Retina (tissue), 1 donor: ENCODE data around the gene RELT.

Source experiments
- DNase-seq: peaks from one replicate; pipeline ENCODE4 v3.0.0-alpha.2; 2016

The RELT gene

GRCh38 chr11:73439002-73439843 lies 63.0 kb downstream of the RELT start:
- DNase-seq: peak; percentile 23

GRCh38 chr11:73445980-73446379 lies 69.8 kb downstream of the RELT start:
- no peak for DNase-seq

- DNase-seq: no peak
Observed at GRCh38 chr11:73446766-73447165, 70.6 kb downstream of the RELT start.
